Measurements from ENCODE around the gene FBXL17.

Gene FBXL17

GRCh38 chr5:107820429-107820828 is 561.5 kb downstream of the FBXL17 start:
- no peak for DNase-seq (ENCODE audit: low read depth in 4 of 4, low spot score in 1 of 4)

DNA sequence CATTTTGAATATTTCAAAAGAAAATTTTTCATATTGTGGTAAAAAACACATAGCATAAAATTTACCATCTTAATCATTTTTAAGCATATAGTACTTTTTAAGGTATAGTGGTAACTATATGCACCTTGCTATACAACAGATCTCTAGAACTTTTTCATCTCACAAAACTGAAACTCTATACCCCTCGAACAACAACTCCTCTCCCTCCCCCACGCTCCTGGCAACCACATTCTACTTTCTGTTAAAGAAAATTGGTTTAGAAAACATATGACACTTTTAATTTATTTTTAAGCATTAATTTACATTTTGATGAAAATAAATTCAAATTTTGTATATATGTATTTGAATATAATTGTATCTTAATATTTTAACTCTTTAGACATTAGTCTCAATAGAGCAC is 563.9 kb downstream of the FBXL17 start:
- no peak for DNase-seq (ENCODE audit: low read depth in 4 of 4, low spot score in 1 of 4)

GRCh38 chr5:107817436-107817835 is 564.5 kb downstream of the FBXL17 start:
- no peak for DNase-seq (ENCODE audit: low read depth in 4 of 4, low spot score in 1 of 4)

- DNase-seq (ENCODE audit: low read depth in 4 of 4, low spot score in 1 of 4) = no peak
These were observed 566.8 kb downstream of the FBXL17 start for GRCh38 chr5:107815109-107815508.

DNA sequence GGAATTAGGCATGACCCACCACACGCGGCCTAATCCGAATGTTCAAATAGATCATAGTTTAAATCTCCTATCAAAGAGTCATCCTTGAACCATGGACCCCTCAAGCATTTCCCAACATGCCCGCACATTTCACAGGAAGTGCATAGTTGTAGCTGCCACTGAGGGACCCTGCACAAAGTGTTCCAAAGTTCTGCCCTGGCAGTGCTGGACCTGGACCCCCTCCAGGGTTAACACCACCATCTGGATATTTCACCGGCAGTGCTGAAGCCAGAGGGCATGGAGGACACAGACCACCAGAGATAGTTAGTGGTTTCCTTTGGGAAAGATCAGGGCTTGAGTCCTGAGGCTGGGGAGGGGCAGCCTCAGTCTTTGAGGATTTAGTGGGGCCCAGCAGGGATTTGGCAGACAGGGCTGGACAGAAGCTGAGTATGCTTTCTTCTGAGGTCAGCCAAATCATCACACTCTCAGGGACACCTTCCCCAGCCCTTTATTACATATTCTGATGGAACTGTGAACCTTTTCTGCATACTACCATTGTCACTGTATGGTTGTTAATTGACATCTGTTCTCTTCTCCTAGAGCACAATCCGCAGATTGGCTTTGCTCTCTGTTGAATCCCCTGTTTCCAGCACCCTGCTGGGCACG is 567.6 kb downstream of the FBXL17 start:
- no peak for DNase-seq (ENCODE audit: low read depth in 4 of 4, low spot score in 1 of 4)

DNA sequence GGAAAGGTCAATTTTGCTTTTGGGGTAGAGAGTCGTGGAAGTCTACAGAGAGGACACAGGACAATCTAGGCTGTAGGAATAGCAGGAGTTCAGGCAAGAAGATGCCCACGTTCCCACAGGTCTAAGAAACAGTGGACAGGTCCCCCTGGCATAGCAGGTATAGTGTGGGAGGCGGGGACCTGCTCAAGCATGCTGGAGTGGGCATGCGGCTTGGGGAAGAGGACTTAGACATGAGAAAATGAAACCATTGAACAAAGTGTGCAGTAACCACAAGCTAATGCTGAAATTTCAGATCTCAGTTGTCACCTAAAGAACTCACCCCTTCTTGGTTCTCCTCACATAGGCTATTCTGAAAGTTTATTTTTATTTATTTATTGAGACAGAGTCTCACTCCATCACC is 568.3 kb downstream of the FBXL17 start:
- no peak for DNase-seq (ENCODE audit: low read depth in 4 of 4, low spot score in 1 of 4)

- DNase-seq (ENCODE audit: low read depth in 4 of 4, low spot score in 1 of 4) = no peak
These were observed 569.2 kb downstream of the FBXL17 start for GRCh38 chr5:107812570-107813141.

GRCh38 chr5:107809201-107810034 is 572.5 kb downstream of the FBXL17 start:
- DNase-seq (ENCODE audit: low read depth in 4 of 4, low spot score in 1 of 4) = no peak

Data from stimulated activated CD4-positive, alpha-beta T cell treated with anti-CD3 and anti-CD28 coated beads, Interleukin-1b, Interleukin-23, amount 100 ng/mL, for 24 hours (primary cell).